Placental pericyte (primary cell): ENCODE measurements around the gene PTRHD1. TPM values are rescaled to one million over a fixed set of nuclear protein-coding genes. Genes with fewer than 3 reads are reported as not detected.

ENCODE experiments used
- total RNA-seq: library from RNA; depleted of rRNA; stranded (reverse); fragments of >200 nt; gene quantifications from 2 replicates; pipeline ENCODE4 v1.2.3, GENCODE V29; 2012

Gene PTRHD1
- 18.6 and 33.7 TPM in 2 replicates for total RNA-seq

GRCh38 chr2:24792874-24793760 is at the start of gene PTRHD1, which contains the start of gene CENPO:
Gene PTRHD1, minus strand, starts transcription at chr2:24793391. Its CDS starts 14 bp downstream, at chr2:24793377.
Gene CENPO, plus strand, starts transcription at chr2:24793425. Its CDS starts 495 bp downstream, at chr2:24793920.

Other genes starting within 250 kb of the PTRHD1 start
- gene CENPO, start within 50 bp of the PTRHD1 start, total RNA-seq, result 7.0 and 63.0 TPM in 2 replicates
- 57.6 and 60.0 TPM in 2 replicates for gene ADCY3, start 126.8 kb upstream of the PTRHD1 start, total RNA-seq
- 4.7 and 7.7 TPM in 2 replicates for gene DNAJC27, start 178.6 kb upstream of the PTRHD1 start, total RNA-seq
- 0.44 and 0.57 TPM in 2 replicates for gene EFR3B, start 248.7 kb upstream of the PTRHD1 start, total RNA-seq